CD4-positive, alpha-beta T cell treated with Interleukin-6 for 4 hours (primary cell): ENCODE results near the gene SORL1.

Source experiments
- DNase-seq: peaks from one replicate; pipeline ENCODE4 v3.0.0-alpha.2; 2020; ENCODE audit warnings: mixed read lengths

The SORL1 gene

GRCh38 chr11:121670266-121670665 is 218.2 kb downstream of the SORL1 start:
- no peak for DNase-seq

- DNase-seq = no peak
Measured at GRCh38 chr11:121670805-121671282, 218.7 kb downstream of the SORL1 start.

GRCh38 chr11:121671283-121672168 is 219.4 kb downstream of the SORL1 start:
- DNase-seq = no peak

GRCh38 chr11:121672630-121673487 is 220.7 kb downstream of the SORL1 start:
- DNase-seq = no peak

GRCh38 chr11:121681550-121682268 is 229.6 kb downstream of the SORL1 start:
- no peak for DNase-seq
